H1 (cell line): ENCODE results near the gene ADD1. TPM values are rescaled to one million over a fixed set of nuclear protein-coding genes. Genes with fewer than 3 reads are reported as not detected.

Source experiments
- CTCF ChIA-PET: fragments of 300-600 bp; sonication (Branson Sonifier 250); formaldehyde crosslinking; loops from one replicate; lab custom pipeline; 2021; ENCODE audit not compliant: partially characterized antibody; lab: Charles Lee
- POLR2A ChIA-PET: fragments of 300-600 bp; sonication (Branson Sonifier 250); formaldehyde crosslinking; loops from one replicate; lab custom pipeline; 2021; ENCODE audit warnings: inconsistent platforms; ENCODE audit not compliant: partially characterized antibody; lab: Charles Lee
- DNase-seq, 2 experiments: peaks; one replicate each; pipeline versions ENCODE4 v3.0.0 to v3.0.0-alpha.2; 2010 to 2022; ENCODE audit warnings: low spot score in 2 of 2, low read depth in 1 of 2, mixed read lengths in 1 of 2
- FAIRE-seq: peaks from 2 replicates; lab custom pipeline; 2011; peaks lifted over from hg19 to GRCh38; lab: Jason Lieb, UNC
- H2AFZ ChIP-seq: 2 replicates; pipeline ENCODE4 v1.8.1; 2012; ENCODE audit warnings: low read length, inconsistent platforms
- H2AK5ac ChIP-seq: 2 replicates; pipeline ENCODE4 v1.6.1; 2013; ENCODE audit warnings: low read depth, low read length
- H2BK120ac ChIP-seq: replicated peaks from 2 replicates; pipeline ENCODE3; 2013; ENCODE audit warnings: low read depth, low read length, inconsistent platforms
- H2BK12ac ChIP-seq: 2 replicates; pipeline ENCODE4 v1.6.1; 2013; ENCODE audit warnings: low read depth, low read length
- H2BK15ac ChIP-seq: 2 replicates; pipeline ENCODE4 v1.6.1; 2013; ENCODE audit warnings: low read length
- H2BK20ac ChIP-seq: 2 replicates; pipeline ENCODE4 v1.6.1; 2013; ENCODE audit warnings: low read length
- H2BK5ac ChIP-seq: 2 replicates; pipeline ENCODE4 v1.6.1; 2013; ENCODE audit warnings: low read depth, low read length
- H3K14ac ChIP-seq: 2 replicates; pipeline ENCODE4 v1.6.1; 2013; ENCODE audit warnings: inconsistent platforms; ENCODE audit not compliant: insufficient read length
- H3K18ac ChIP-seq: 2 replicates; pipeline ENCODE4 v1.6.1; 2013; ENCODE audit warnings: low read length; ENCODE audit errors: extremely low read depth
- H3K23ac ChIP-seq: 2 replicates; pipeline ENCODE4 v1.6.1; 2013; ENCODE audit warnings: inconsistent platforms; ENCODE audit not compliant: insufficient read length
- H3K23me2 ChIP-seq: 2 replicates; pipeline ENCODE4 v1.6.1; 2013; ENCODE audit warnings: low read depth, low read length
- H3K27ac ChIP-seq: 2 replicates; pipeline ENCODE4 v1.6.1; 2011; ENCODE audit warnings: low read depth, low read length, inconsistent platforms
- H3K27me3 ChIP-seq, 4 experiments: replicated peaks in 1 of 4; 1 replicate in 1 of 4; 2 replicates in 3 of 4; pipeline versions ENCODE4 v1.6.1 to v1.8.1; 2011 to 2013; ENCODE audit warnings: low read length in 3 of 4, mild to moderate bottlenecking in 3 of 4, inconsistent platforms in 2 of 4, mixed read lengths in 2 of 4, moderate library complexity in 1 of 4; ENCODE audit not compliant: control insufficient read depth in 3 of 4, insufficient read depth in 3 of 4; ENCODE audit errors: extremely low read depth in 1 of 4
- H3K36me3 ChIP-seq, 4 experiments: 2 replicates each; pipeline versions ENCODE4 v1.6.1 to v1.8.1; 2011 to 2013; ENCODE audit warnings: mild to moderate bottlenecking in 4 of 4, low read length in 3 of 4, moderate library complexity in 2 of 4, control low read depth in 1 of 4, inconsistent platforms in 1 of 4; ENCODE audit not compliant: insufficient read depth in 4 of 4, control insufficient read depth in 2 of 4
- H3K4ac ChIP-seq: replicated peaks from 2 replicates; pipeline ENCODE3; 2013; ENCODE audit warnings: low read length, low read depth, mixed read lengths, inconsistent platforms; ENCODE audit not compliant: insufficient read length
- H3K4me1 ChIP-seq, 4 experiments: replicated peaks in 1 of 4; 1 replicate in 1 of 4; 2 replicates in 3 of 4; pipeline versions ENCODE4 v1.6.1 to v1.8.1; 2011 to 2013; ENCODE audit warnings: low read length in 3 of 4, inconsistent platforms in 2 of 4, mixed read lengths in 1 of 4; ENCODE audit not compliant: insufficient read depth in 4 of 4, control insufficient read depth in 3 of 4
- H3K4me2 ChIP-seq, 2 experiments: 2 replicates each; pipeline versions ENCODE4 v1.6.1 to v1.8.1; 2011 to 2013; ENCODE audit warnings: low read depth in 2 of 2, low read length in 2 of 2, control low read depth in 1 of 2, inconsistent platforms in 1 of 2, mild to moderate bottlenecking in 1 of 2; ENCODE audit not compliant: insufficient read depth in 1 of 2
- H3K4me3 ChIP-seq, 4 experiments: fragments of 200-600, 300-600 bp in 1 of 4; sonication (generic), shearing (Covaris generic), sonication (Bioruptor Twin) in 1 of 4; 2 replicates each; pipeline versions ENCODE4 v1.5.1 to v1.8.1; 2011 to 2016; ENCODE audit warnings: low read length in 4 of 4, low read depth in 3 of 4, control low read depth in 2 of 4, inconsistent platforms in 2 of 4, mild to moderate bottlenecking in 2 of 4, mixed read lengths in 1 of 4, moderate library complexity in 1 of 4; ENCODE audit not compliant: insufficient read depth in 2 of 4; ENCODE audit errors: extremely low read depth in 1 of 4
- H3K56ac ChIP-seq: replicated peaks from 2 replicates; pipeline ENCODE3; 2013; ENCODE audit warnings: low read depth, mild to moderate bottlenecking, mixed read lengths, low read length, inconsistent platforms; ENCODE audit not compliant: insufficient read length
- H3K79me1 ChIP-seq: 2 replicates; pipeline ENCODE4 v1.6.1; 2013; ENCODE audit warnings: low read depth, low read length, control low read depth
- H3K79me2 ChIP-seq, 2 experiments: 2 replicates each; pipeline versions ENCODE4 v1.6.1 to v1.8.1; 2012 to 2013; ENCODE audit warnings: low read length in 2 of 2, mild to moderate bottlenecking in 2 of 2, inconsistent platforms in 1 of 2; ENCODE audit not compliant: insufficient read depth in 2 of 2, control insufficient read depth in 1 of 2
- H3K9ac ChIP-seq, 4 experiments: replicated peaks in 1 of 4; 1 replicate in 1 of 4; 2 replicates in 3 of 4; pipeline versions ENCODE4 v1.6.1 to v1.8.1; 2011 to 2013; ENCODE audit warnings: low read depth in 3 of 4, low read length in 3 of 4, control low read depth in 2 of 4, mild to moderate bottlenecking in 2 of 4, moderate library complexity in 2 of 4, inconsistent platforms in 1 of 4; ENCODE audit errors: extremely low read depth in 1 of 4
- H3K9me3 ChIP-seq, 2 experiments: 2 replicates each; pipeline versions ENCODE4 v1.6.1 to v1.8.1; 2012 to 2013; ENCODE audit warnings: mild to moderate bottlenecking in 2 of 2, moderate library complexity in 2 of 2, control low read depth in 1 of 2, inconsistent platforms in 1 of 2, low read depth in 1 of 2, low read length in 1 of 2, mixed read lengths in 1 of 2; ENCODE audit not compliant: insufficient read depth in 2 of 2
- H4K20me1 ChIP-seq, 2 experiments: replicated peaks in 1 of 2; 2 replicates each; pipeline versions ENCODE3 to v1.8.1; 2011 to 2013; ENCODE audit warnings: inconsistent platforms in 2 of 2, low read length in 2 of 2, mild to moderate bottlenecking in 1 of 2; ENCODE audit not compliant: insufficient read depth in 2 of 2, control insufficient read depth in 1 of 2
- H4K5ac ChIP-seq: 2 replicates; pipeline ENCODE4 v1.6.1; 2013; ENCODE audit warnings: low read length, low read depth, mixed read lengths, inconsistent platforms; ENCODE audit not compliant: insufficient read length
- H4K8ac ChIP-seq: 2 replicates; pipeline ENCODE4 v1.8.0; 2013; ENCODE audit warnings: mild to moderate bottlenecking, moderate library complexity, low read length, inconsistent platforms; ENCODE audit not compliant: insufficient read depth; ENCODE audit errors: extremely low read depth
- H4K91ac ChIP-seq: replicated peaks from 2 replicates; pipeline ENCODE3; 2013; ENCODE audit warnings: low read length, mixed read lengths, inconsistent platforms; ENCODE audit not compliant: insufficient read length
- BRCA1 ChIP-seq: IDR thresholded peaks from 2 replicates; pipeline ENCODE4 v1.6.1; 2012; ENCODE audit warnings: low read depth, low read length, improper control_type of control experiment
- JUN ChIP-seq: IDR thresholded peaks from 2 replicates; pipeline ENCODE4 v1.6.1; 2011; ENCODE audit warnings: low read depth, mild to moderate bottlenecking, improper control_type of control experiment, low read length
- KDM4A ChIP-seq: IDR thresholded peaks from one replicate; pipeline ENCODE4 v1.7.1; 2012; ENCODE audit warnings: low read depth, mild to moderate bottlenecking, moderate library complexity, low read length, inconsistent platforms; ENCODE audit not compliant: severe bottlenecking
- PHF8 ChIP-seq: fragments of 200-600 bp; sonication (generic); conservative IDR thresholded peaks from 2 replicates; pipeline ENCODE4 v1.7.1; 2012; ENCODE audit warnings: low read depth, mild to moderate bottlenecking, inconsistent platforms, low read length, moderate library complexity
- POU5F1 ChIP-seq: IDR thresholded peaks from 2 replicates; pipeline ENCODE4 v1.6.1; 2011; ENCODE audit warnings: low read depth, mild to moderate bottlenecking, low read length, moderate library complexity
- RFX5 ChIP-seq: IDR thresholded peaks from 2 replicates; pipeline ENCODE4 v1.6.1; 2011; ENCODE audit warnings: low read depth, low read length, improper control_type of control experiment, borderline replicate concordance
- SIN3A ChIP-seq, 2 experiments: IDR thresholded peaks in 1 of 2; conservative IDR thresholded peaks in 1 of 2; 2 replicates each; pipeline ENCODE4 v1.6.1; 2011 to 2012; ENCODE audit warnings: low read length in 2 of 2, improper control_type of control experiment in 1 of 2, low read depth in 1 of 2, mild to moderate bottlenecking in 1 of 2
- SIRT6 ChIP-seq: IDR thresholded peaks from one replicate; pipeline ENCODE4 v1.7.1; 2012; ENCODE audit warnings: low read length, inconsistent platforms
- SP4 ChIP-seq: IDR thresholded peaks from 2 replicates; pipeline ENCODE4 v1.6.1; 2012; ENCODE audit warnings: low read length, inconsistent platforms
- TEAD4 ChIP-seq: IDR thresholded peaks from 2 replicates; pipeline ENCODE4 v1.6.1; 2012; ENCODE audit warnings: low read depth, low read length, inconsistent platforms, mixed read lengths
- YY1 ChIP-seq: IDR thresholded peaks from 2 replicates; pipeline ENCODE4 v1.6.1; 2011; ENCODE audit warnings: low read depth, mild to moderate bottlenecking, low read length
- WGBS, 2 experiments: shearing (Covaris generic) in 1 of 2; methylation state at CpG; one replicate each; pipeline versions ENCODE4 v1.1.6 to v1.1.7; 2013 to 2015; ENCODE audit warnings: low lambda C conversion rate in 2 of 2, mixed read lengths in 2 of 2, inconsistent platforms in 1 of 2, low coverage in 1 of 2, missing lambda C conversion rate in 1 of 2; ENCODE audit not compliant: insufficient replicate concordance in 2 of 2, insufficient coverage in 1 of 2, insufficient read length in 1 of 2; ENCODE audit errors: extremely low coverage in 1 of 2, missing lambda C conversion rate in 1 of 2; 5-methylcytosine and 5-hydroxymethylcytosine counted together
- polyA plus RNA-seq, 7 experiments: library from polyadenylated mRNA; depleted of rRNA in 3 of 7; stranded (reverse) in 5 of 7; unstranded in 2 of 7; fragments of >200 nt in 5 of 7; fragments of 200-250 nt in 2 of 7; gene quantifications; 1 replicate in 5 of 7; 2 replicates in 1 of 7; 4 replicates in 1 of 7; pipeline versions ENCODE4 v1.2.1 to v1.2.3, GENCODE V29; 2011 to 2013; ENCODE audit warnings: missing spikeins in 2 of 7, mixed read lengths in 2 of 7
- total RNA-seq: library from RNA; stranded (reverse); fragmentation: NEBNext Ultra II Directional; extraction: Animal tissue kit (Norgen Biotek cat#: 25700); gene quantifications from 2 replicates; pipeline ENCODE4 v1.2.1, GENCODE V29; 2021
- TF ChIP-seq, protein P1 (sequence below): IDR thresholded peaks from 2 replicates; pipeline ENCODE4 v1.6.1; 2012; ENCODE audit warnings: low read length, inconsistent platforms

The ADD1 gene
- total and polyA plus RNA-seq, 2 of the 8 experiments (the other 6 are each of a cell fraction or from before 2014, with no cell fraction given): 113 to 143 TPM

DNA sequence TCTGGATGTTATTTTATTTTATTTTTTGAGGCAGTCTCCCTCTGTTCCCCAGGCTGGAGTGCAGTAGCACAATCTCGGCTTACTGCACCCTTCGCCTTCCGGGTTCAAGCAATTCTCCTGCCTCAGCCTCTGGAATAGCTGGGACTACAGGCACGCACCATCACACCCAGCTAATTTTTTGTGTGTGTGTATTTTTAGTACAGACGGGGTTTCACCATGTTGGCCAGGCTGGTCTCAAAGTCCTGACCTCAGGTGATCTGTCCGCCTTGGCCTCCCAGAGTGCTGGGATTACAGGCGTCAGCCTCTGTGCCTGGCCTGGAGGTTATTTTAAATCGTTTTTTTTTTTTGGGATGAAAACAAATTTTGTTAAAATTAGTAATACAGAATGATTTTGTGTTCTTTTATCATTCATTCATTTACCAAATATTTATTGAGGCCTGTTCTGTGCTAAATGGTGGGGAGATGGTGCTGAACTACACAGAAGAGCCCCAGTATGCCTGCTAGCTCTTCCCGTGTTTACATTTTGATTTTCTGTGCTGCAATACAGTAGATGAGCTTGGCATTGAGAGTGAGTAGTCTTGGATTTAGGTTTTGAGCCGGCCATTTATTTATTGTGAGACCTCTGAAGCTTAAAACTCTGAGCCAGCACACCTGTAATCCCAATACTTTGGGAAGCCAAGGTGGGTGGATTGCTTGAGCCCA is 22.7 kb downstream of the ADD1 start:
- Histone ChIP-seq H2BK15ac (no peak overlapping the region), H3K79me1 (peaks cover 8% of the 10 kb centered on the region; the same call in 1 of the 2 replicates), H3K27me3 (no peaks in the 10 kb centered on the region), H3K4me1 (peaks cover 9 to 31% (median 17%) of the 10 kb centered on the region in 4 experiments), H3K79me2 (peaks cover 9 to 88% of the 10 kb centered on the region in 2 experiments), H3K14ac (no peak overlapping the region), H3K23ac (no peak overlapping the region), H2BK120ac (no peak overlapping the region), H3K23me2 (no peaks in the 10 kb centered on the region), H2AK5ac (no peak overlapping the region), H3K27ac (no peak overlapping the region), H2AFZ (no peak overlapping the region), H2BK12ac (no peak overlapping the region), H3K9ac (no peak overlapping the region), H4K91ac (no peak overlapping the region), H2BK5ac (no peak overlapping the region), H4K8ac (no peak overlapping the region), H3K56ac (no peak overlapping the region), H4K20me1 (peaks cover 3 to 10% of the 10 kb centered on the region in 2 experiments), H3K4ac (no peak overlapping the region), H3K36me3 (no peaks in the 10 kb centered on the region), H3K18ac (no peak overlapping the region), H3K4me3 (no peak overlapping the region), H2BK20ac (no peak overlapping the region), H4K5ac (no peak overlapping the region), H3K9me3 (no peaks in the 10 kb centered on the region), H3K4me2 (no peak overlapping the region)
- DNase-seq (no peak), FAIRE-seq (no peak)
- TF ChIP-seq TEAD4: no peak
- no peak for TF ChIP-seq RFX5
- no peak for TF ChIP-seq BRCA1
- TF ChIP-seq YY1: no peak
- no peak for TF ChIP-seq KDM4A
- TF ChIP-seq SP4: no peak
- TF ChIP-seq JUN: no peak
- no peak for TF ChIP-seq SIN3A (conservative IDR thresholded peaks at IDR 0.05 in 1 of 2, IDR thresholded peaks at IDR 0.05 in 1 of 2; ENCODE audit: low read depth in 1 of 2, low read length in 2 of 2)
- no peak for TF ChIP-seq SIRT6
- TF ChIP-seq, protein P1, sequence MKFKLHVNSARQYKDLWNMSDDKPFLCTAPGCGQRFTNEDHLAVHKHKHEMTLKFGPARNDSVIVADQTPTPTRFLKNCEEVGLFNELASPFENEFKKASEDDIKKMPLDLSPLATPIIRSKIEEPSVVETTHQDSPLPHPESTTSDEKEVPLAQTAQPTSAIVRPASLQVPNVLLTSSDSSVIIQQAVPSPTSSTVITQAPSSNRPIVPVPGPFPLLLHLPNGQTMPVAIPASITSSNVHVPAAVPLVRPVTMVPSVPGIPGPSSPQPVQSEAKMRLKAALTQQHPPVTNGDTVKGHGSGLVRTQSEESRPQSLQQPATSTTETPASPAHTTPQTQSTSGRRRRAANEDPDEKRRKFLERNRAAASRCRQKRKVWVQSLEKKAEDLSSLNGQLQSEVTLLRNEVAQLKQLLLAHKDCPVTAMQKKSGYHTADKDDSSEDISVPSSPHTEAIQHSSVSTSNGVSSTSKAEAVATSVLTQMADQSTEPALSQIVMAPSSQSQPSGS: no peak
- TF ChIP-seq POU5F1: no peak
- TF ChIP-seq PHF8: no peak
- ChIA-PET CTCF (interaction anchor here (2.6 kb wide), 1 partner anchor 12 kb away, joined by 7 read pairs; no protein-coding TSS in a partner anchor), POLR2A (interaction anchor here (0.6 kb wide), 1 partner anchor 85 kb away, joined by 3 read pairs; no protein-coding TSS in a partner anchor)
- 86% methylated on average over 10 of the region's 10 CpGs; no CpG with 5 or more reads in 1 of the 2 experiments for WGBS, 2 experiments
